HFF-Myc (cell line): ENCODE measurements around the gene LRRC4C.

ENCODE experiments used
- DNase-seq: peaks from one replicate; pipeline ENCODE4 v3.0.0-alpha.2; 2011; ENCODE audit warnings: low read depth; ENCODE audit errors: extremely low read depth
- H3K4me3 ChIP-seq: replicated peaks from 2 replicates; pipeline ENCODE4 v1.5.1; 2011; ENCODE audit warnings: low read depth, mild to moderate bottlenecking, control low read depth, low read length
- TF ChIP-seq, protein P1 (sequence below): IDR thresholded peaks from 2 replicates; pipeline ENCODE4 v1.5.1; 2012; ENCODE audit warnings: mild to moderate bottlenecking, low read depth, low read length, control low read depth; ENCODE audit errors: missing control alignments

LRRC4C gene

DNA sequence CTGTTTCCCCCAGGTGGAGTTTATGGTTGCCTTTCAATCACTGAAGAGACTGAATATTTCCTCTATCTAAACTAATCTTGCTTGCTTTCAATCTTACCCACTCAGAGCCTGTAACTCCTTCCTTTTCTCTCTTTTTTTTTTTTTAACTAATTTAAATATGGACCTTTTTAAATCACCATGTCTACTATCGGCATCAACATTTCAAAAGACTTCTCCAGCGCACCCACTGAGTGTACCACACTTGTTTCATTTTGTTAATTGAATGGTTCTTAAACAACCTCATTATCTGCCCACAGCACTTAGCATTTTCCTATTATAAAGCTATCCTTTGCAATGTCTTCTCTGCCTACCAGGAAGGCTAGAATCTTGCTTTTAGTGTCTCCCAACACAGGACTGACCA is 1212.5 kb downstream of the LRRC4C start:
- TF ChIP-seq, protein P1, sequence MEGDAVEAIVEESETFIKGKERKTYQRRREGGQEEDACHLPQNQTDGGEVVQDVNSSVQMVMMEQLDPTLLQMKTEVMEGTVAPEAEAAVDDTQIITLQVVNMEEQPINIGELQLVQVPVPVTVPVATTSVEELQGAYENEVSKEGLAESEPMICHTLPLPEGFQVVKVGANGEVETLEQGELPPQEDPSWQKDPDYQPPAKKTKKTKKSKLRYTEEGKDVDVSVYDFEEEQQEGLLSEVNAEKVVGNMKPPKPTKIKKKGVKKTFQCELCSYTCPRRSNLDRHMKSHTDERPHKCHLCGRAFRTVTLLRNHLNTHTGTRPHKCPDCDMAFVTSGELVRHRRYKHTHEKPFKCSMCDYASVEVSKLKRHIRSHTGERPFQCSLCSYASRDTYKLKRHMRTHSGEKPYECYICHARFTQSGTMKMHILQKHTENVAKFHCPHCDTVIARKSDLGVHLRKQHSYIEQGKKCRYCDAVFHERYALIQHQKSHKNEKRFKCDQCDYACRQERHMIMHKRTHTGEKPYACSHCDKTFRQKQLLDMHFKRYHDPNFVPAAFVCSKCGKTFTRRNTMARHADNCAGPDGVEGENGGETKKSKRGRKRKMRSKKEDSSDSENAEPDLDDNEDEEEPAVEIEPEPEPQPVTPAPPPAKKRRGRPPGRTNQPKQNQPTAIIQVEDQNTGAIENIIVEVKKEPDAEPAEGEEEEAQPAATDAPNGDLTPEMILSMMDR: no peak

DNA sequence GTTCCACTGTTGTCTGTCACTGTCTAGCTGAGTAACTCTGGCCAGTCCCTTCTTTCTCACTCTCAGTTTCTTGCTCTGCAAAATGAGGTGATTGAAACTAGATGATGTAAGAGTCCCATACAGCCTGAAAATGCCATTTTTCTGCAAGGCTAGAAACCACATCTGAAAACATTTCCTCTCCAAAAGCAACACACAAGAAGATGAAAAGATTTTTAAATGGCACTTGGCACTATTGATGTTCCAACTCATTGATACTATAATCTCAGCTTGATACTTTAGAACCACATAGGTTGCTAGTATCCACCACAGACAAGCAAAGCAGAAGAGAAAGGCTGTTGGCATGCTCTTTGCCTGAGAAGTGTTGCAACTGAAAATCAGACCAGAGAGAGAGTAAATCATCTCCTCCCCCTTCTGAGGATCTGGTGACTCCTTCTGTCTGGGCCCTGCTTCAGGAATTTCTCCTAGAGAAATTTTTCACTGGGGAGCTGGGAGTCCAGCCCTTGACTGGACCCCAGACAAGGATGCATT is 1217.9 kb downstream of the LRRC4C start:
- DNase-seq: no peak
- no peak overlapping the region for H3K4me3 ChIP-seq
- TF ChIP-seq, protein P1: no peak

More for the DNA sequence above, 1212.5 kb downstream of the LRRC4C start:
- no peak for DNase-seq
- H3K4me3 ChIP-seq: no peak overlapping the region

DNA sequence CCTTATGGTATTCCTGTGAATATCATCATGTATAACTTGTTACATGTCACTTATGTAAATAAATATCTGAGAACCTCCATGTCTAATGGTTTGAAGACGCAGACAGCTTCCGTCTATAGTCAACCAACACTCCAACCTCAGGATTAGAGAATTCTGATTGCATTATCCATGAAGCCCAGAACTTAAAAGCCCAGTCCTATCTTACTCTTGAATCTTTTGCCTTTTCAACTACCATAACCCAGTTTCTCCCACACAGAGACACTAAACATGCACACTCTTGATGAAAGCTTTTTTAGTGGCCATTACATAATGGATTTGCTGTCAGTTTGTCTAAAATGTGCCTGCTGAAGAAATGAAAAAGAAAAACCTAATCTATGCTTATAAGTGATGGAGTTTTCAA is 1219.2 kb downstream of the LRRC4C start:
- DNase-seq: no peak
- TF ChIP-seq, protein P1: no peak
- H3K4me3 ChIP-seq: no peak overlapping the region

DNA sequence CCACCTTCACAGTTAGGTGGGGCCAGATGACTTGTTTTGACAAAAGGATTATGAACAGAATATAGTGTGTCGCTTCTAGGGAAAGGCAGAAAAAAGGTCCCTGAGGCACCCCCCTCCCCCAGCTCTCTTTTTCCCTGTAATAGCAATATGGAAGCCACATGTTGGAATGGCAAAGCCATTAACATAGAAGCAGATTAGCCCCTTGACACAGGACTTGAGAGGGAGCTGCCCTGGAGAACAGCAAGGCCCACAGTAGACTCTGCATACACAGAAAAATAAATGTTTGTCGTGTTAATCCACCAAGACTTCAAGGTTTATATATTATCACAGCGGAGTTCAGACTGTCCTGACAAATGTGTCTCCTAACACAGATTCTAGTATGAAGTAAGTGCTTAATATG is 1222.9 kb downstream of the LRRC4C start:
- H3K4me3 ChIP-seq: no peak overlapping the region
- DNase-seq: no peak
- TF ChIP-seq, protein P1: no peak

DNA sequence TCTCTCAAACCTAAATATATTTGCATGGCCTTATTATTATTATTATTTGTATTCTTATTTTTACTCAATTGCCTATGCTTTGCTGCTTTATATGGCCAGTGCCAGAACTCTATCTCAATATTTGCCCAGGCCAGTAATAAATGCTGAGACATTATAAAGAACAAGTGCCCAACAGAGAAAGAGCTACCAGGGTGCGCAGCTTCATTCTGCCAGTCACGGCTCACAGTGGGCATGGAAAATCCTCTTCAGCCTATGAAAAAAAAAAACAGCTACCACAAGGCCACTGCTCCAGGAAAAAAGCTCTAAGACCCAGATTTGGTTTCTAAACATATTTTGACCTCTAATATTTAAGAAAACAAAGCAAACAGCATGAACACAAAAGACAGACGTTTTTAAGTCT is 1223.6 kb downstream of the LRRC4C start:
- no peak for DNase-seq
- TF ChIP-seq, protein P1: no peak
- no peak overlapping the region for H3K4me3 ChIP-seq

DNA sequence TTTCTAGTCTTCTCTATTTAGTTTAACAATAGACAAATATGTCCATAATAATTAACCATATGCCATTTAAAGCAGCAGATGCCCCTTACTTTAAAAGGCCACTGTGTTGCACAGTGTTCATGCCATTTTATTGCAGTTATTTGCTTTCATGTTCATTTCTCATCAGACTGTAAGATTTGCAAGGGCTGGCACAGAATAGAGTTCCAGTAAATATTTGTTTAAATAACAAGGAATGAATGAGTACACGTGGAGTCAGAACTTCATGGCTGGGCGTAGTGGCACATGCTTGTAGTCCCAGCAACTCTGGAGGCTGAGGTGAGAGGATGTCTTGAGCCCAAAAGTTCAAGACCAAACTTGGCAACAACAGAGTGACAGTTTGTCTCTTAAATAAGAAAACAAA is 1228.6 kb downstream of the LRRC4C start:
- TF ChIP-seq, protein P1: no peak
- no peak for DNase-seq
- no peak overlapping the region for H3K4me3 ChIP-seq

DNA sequence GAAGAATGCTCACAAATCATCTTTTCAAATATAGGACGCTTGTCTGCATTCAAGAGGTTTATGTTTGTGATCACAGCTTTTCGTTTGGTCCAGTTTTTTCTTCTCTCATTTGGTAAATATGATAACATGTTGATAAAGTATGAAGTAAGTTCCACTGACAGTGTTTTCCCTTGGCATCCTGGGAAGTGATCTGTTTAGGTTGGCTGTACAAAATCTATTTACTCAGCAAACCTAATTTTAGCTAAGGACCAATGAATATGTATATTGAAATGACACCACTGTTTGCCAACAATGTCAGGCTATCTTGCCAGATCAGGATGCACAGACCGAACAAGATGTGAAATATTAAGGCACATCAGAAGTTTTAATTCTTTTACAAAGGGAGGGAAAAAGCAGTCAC is 1230.8 kb downstream of the LRRC4C start:
- DNase-seq: no peak
- no peak overlapping the region for H3K4me3 ChIP-seq
- TF ChIP-seq, protein P1: no peak
